Activated CD4-positive, alpha-beta T cell treated with anti-CD3 and anti-CD28 coated beads for 1 hour (primary cell): ENCODE results near the gene ZC2HC1B.
"Not testable (repeated sequence)": the region's sequence is repeated elsewhere in the genome, so short reads cannot be mapped to it uniquely, and the experiment has no call there.

Experiments
- DNase-seq: peaks from one replicate; pipeline ENCODE4 v3.0.0-alpha.2; 2020

The ZC2HC1B gene, protein sequence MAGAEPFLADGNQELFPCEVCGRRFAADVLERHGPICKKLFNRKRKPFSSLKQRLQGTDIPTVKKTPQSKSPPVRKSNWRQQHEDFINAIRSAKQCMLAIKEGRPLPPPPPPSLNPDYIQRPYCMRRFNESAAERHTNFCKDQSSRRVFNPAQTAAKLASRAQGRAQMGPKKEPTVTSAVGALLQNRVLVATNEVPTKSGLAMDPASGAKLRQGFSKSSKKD

DNA sequence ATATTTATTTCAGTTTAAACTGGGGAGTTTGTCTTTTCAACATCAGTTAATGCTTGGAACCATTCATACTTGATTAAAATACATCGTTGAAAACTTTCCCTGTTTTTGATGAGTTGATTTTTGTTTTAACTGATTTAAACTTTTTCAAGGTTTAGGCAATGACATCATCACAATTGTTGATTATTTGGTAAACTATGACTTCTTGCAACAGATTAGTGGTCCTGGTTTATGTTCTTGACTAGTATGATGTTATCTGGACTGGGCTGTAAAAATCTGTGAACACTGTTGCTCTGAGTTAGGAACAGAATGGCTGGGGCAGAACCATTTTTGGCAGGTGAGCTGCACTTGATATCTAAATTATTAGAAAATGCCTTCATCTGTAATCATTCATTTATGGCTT is at the start of gene ZC2HC1B:
Gene ZC2HC1B (plus strand): TSS at position 241 of the 400 bp plus-strand sequence. CDS start 66 bp downstream, at position 307.
- DNase-seq, result no peak

DNA sequence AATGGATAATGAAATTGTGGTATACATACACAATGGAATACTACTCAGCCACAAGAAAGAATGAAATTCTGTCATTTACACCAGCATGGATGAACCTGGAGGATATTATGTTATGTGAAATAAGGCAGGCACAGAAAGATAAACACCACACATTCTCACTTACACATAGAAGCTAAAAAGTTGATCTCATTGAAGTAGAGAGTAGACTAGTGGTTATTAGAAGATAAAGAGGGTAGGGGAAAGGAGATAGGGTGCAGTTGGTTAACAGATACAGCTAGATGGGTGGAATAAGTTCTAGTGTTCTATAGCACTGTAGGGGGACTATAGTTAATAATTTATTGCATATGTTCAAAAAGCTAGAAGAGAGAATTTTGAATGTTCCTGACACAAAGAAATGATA is 46.7 kb upstream of the ZC2HC1B start:
- DNase-seq, result no peak

DNA sequence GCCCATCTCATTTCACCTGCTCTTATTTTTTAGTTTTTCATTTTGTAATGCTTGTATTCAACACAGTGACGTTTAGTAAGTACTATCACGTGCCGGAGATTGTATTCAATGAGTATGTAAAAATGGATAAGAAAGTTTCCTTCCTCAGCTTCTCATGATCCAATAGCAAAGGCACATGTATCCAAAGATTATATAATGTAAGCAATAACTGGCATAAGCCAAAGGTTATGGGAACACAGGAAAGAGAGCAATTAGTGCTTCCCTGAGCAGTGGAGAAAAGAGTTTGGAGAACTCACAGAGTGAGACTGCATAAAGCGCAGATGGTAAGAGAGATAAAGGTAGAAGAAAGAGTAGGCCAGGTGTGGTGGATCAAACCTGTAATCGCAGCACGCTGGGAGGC is 42.9 kb upstream of the ZC2HC1B start:
- DNase-seq, result no peak

DNA sequence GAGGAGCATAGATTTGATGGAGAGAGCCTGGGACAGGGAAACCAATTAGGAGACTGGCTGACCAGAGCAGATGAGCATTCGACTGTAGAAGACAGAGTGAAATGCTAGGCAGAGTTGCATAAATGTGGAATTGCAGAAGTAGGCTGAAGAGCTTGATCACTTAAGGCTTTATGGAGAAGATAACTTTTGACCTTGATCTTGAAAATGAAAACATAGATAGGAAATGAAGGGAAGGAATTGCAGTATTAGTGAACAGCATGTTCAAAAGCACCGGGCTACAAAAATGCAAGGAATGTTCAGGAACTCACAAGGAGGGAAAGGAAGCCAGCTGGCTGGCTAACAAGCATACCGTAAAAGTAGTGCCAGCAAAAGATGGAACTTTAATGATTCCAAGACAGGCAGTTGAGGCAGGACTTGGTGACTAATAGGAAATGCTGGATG is 41.7 kb upstream of the ZC2HC1B start:
- DNase-seq, result no peak

DNA sequence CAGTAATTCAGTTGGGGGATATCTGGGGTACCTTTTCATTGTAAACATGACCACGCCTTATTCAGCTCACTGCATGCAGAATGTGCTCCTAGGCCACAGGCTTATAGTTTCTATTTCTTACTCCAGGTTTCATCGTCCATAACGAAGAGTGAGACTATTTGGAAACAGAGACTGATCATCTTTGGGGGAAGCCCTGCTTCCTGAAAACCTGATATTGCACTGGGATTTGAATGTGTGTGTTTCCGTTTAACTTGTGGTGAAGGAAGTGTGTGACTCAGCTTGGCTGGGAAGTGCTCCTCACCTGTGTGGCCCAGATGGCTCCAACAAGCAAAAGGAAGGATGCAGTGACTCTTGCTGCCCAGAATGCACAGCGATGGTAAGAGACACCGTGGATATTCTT is 40.7 kb upstream of the ZC2HC1B start:
- no peak for DNase-seq

DNA sequence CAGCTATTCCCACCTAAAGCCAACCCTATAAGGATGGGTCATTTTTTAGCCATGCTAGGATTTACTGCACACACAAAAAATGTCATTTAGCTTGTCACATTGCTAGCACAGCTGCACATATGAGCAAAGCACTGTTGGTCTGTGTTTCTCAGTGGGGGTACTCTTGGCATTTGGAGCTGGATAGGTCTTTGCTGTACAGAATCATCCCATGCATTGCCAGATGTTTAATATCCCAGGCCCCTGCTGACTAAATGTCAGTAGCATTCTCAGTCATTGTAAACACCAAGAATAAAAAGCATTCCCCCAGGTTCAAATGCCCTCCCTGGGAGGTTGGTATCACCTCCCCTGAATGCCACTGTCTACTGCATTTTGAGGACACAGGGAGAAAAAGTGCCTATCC is 35.7 kb upstream of the ZC2HC1B start:
- no peak for DNase-seq

DNA sequence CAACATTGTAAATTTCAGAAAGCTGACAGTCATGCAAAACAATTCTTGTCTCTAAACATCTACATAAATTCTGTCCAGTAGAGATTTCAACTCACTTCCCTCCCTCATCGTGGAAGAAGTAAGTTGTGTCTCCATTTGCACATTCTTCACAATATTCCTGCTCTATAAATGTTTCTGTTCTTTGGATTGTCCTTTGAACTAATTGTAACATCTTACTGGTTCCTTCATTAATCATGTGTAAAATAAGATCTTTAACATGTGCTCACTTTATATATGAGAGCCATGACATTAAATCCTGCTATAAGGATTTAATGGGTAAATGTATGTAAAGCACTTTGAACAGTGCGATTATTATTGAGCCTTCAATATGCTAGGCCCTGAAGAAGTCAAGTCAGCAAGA is 28.1 kb upstream of the ZC2HC1B start:
- no peak for DNase-seq

DNA sequence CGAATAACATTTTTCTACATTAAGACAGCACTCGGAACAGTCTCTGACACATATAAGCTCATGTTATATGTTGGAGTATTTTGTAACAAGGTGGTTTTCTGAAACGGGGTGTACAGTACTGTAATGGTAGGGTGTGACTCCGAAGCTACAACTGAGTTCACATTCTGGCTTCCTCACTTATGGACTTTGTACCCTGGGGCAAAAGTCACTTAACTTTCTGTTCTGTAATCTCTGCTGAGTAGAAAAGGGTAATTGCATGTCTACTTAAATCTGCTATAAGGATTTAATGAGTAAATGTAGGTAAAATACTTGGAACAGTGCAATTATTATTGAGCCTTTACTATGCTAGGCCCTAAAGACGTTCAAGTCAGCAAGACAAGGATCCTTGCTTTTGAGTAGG is 25.9 kb upstream of the ZC2HC1B start:
- DNase-seq, result no peak

DNA sequence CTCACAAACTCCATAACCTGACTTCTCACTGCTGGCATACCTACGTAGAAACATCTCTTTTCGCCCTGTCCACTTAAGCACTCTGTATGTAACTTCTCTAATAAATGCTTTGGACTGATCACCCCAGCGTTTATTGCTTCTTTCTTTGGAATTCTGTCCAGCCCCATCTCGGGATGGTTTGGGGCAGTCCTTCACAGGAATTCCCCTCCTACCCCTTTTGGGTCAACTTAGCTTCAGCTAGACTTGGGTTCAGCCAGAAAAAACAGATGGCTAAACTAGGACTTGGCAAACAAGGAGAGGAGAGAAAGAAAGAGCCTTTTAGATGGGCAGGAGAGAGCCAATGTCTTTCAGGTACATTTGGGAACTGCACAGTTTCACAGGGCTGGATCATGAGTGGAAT is 25.1 kb upstream of the ZC2HC1B start:
- no peak for DNase-seq

DNA sequence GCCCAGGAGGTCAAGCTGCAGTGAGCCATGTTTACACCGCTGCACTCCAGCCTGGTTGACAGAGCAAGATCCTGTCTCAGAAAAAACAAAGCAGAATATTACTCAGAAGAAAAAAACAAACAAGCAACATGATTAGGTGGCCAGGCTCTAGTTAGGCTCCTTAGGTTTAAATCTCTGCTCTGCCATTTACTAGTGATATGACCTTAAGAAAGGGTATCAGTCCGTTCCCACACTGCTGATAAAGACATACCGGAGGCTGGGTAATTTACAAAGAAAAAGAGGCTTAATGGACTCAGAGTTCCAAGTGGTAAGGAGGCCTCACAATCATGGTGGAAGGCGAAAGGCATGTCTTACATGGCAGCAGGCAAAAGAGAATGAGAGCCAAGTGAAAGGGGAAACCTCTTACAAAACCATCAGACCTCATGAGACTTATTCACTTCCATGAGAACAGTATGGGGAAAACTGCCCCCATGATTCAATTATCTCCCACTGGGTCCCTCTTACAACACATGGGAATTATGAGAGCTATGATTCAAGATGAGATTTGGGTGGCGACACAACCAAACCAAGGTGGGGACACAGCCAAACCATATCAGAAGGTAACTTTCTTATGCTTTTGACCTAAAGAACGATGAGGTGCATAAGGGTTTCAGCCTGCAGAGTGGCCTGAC is 23.5 kb upstream of the ZC2HC1B start:
- no peak for DNase-seq

DNA sequence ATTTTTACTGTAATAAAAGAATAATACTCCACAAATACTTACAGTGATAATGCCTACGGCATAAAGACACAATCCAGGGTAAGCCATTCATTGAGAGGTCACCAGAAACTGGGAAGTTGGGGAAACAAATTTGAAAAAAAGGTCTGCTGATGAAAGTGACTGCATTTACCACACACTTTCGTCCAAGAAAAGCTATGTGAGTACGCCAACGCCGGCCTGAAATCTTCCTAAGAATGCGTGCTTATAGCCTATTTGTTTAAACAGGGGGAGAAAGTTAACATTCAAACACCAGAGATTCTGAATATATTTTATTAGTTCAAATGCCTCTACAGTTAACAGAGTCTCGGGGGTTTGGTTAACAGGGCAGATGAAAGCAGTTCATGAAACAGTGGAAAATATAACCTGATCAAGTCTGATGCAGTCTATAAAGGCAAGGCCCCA is 21.8 kb upstream of the ZC2HC1B start:
- no peak for DNase-seq

DNA sequence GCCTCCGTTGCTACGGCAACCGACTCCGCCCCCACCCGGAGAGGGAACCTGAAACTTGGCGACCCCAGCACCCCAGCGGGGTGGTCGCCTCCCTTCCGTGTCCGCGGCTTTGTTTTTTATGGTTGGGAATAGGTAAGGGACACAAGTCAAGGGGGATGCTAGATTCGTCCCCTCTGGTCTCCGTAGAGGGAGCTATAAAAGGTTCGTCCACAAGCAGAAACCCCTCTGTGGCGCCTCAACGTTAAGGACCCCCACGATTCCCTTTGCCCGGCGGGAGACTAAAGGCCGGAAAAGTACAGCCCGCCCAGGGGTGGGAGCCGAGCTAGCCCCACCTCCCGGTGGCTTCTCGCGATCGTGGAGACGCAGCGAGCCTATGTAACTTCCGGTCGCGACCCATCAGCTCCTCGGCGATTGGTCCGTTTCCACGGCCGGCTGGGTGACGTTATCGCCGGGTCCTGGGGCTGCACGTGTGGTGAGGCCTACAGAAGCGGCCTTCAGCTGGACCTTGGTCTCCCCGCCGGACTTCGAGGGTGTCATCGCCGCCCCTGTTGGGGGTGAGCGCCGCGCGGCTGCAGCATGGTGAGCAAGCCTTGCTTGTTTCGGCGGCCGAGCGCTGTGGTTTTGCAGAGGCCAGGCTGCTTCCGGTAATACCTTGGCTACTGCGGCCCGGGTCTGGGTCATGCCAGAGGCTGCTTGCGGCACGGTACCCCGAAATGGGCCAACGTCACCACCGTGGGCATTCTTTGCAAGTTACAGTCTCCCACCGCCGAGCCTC is 21.2 kb upstream of the ZC2HC1B start, which contains the start of gene LTV1:
Gene LTV1 (plus strand): TSS at position 437 of the 775 bp plus-strand sequence. CDS start 140 bp downstream, at position 577.
- DNase-seq, result peak; percentile 87

DNA sequence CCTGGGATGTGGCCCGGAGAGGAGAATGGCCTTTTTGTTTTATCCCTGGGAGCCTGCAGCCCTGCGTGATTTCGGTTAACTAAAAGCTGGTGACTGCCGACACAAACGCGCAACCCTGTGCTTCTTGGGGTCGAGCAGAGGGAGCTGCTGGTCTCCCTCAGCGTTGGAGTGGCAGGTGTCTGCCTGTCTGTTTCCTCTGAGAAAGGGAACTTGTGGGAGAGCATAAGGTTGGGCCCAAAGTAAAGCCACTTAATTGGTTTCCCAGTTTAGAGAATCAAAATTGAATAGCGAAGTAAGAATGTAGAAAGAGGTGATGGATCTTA is 20.6 kb upstream of the ZC2HC1B start:
- DNase-seq, result no peak

DNA sequence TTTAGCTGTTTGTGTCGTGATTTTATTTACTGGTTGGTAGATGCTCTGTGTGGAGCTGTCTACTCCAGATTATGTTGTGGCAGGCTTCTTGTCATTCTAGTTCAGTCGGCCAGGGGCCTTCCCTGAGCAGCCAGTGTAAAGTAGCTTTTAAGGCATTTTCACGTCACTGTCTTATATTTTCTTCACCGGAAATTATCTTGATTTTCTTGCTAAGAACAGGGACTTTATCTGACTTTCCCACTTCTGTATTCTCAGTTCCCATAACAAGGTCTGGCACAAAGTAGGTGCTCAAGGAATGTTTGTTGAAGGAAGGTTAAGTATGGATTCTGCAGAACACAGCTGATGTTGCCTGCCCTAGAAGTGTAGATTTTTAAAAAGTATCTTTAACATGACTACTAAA is 20.3 kb upstream of the ZC2HC1B start:
- DNase-seq, result no peak

DNA sequence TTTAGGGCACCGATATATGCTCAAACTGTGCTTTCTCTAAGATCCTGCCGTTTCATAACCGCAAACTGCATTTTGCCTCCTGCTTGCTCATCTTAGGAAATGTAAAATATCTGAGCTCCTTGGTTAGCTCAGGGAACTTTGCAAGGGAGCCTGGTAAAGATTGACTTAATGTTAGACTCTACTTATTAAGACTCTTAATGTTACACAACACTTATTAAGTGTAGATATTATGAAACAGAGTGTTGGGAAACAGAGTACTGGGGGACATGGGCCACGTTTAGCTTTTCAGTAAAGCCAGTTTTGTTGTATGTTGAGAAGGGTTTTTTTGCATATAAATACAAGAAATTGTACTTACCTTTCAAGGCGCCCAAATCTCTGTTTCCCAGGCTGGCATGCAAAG is 19.2 kb upstream of the ZC2HC1B start:
- no peak for DNase-seq

DNA sequence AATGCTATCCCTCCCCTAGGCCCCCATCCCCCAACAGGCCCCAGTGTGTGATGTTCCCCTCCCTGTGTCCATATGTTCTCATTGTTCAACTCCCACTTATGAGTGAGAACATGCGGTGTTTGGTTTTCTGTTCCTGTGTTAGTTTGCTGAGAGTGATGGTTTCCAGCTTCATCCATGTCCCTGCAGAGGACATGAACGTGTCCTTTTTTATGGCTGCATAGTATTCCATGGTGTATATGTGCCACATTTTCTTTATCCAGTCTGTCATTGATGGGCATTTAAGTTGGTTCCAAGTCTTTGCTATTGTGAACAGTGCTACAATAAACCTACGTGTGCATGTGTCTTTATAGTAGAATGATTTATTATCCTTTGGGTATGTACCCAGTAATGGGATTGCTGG is 12.6 kb upstream of the ZC2HC1B start:
- not testable (repeated sequence) for DNase-seq

DNA sequence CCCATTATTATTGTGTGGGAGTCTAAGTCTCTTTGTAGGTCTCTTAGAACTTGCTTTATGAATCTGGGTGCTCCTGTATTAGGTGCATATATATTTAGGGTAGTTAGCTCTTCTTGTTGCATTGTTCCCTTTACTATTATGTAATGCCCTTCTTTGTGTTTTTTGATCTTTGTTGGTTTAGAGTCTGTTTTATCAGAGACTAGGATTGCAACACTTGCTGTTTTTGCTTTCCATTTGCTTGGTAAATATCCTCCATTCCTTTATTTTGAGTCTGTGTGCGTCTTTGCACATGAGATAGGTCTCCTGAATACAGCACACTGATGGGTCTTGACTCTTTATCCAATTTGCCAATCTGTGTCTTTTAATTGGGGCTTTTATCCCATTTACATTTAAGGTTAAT is 9.2 kb upstream of the ZC2HC1B start:
- not testable (repeated sequence) for DNase-seq

DNA sequence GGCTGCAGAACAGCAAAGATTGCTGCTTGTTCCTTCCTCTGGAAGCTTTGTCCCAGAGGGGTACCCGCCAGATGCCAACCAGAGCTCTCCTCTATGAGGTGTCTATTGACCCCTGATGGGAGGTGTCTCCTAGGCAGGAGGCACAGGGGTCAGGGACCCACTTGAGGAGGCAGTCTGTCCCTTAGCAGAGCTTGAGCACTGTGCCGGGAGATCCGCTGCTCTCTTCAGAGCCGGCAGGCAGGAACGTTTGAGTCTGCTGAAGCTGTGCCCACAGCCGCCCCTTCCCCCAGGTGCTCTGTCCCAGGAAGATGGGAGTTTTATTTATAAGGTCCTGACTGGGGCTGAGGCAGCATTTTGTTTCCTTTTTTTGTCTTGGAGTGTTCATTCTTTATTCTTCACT is 7.5 kb upstream of the ZC2HC1B start:
- not testable (repeated sequence) for DNase-seq

DNA sequence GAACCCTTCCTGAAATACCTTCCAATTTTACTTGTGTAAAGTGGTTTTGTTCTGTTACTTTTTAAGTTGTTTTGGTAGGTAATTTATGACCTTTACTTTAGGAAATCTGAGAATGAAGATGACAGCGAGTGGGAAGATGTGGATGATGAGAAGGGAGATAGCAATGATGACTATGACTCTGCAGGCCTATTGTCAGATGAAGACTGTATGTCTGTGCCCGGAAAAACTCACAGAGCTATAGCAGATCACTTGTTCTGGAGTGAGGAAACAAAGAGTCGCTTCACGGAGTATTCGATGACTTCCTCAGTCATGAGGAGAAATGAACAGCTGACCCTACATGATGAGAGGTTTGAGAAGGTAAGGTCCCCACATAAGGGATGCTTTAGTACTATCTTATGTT is 6.6 kb upstream of the ZC2HC1B start:
- no peak for DNase-seq

DNA sequence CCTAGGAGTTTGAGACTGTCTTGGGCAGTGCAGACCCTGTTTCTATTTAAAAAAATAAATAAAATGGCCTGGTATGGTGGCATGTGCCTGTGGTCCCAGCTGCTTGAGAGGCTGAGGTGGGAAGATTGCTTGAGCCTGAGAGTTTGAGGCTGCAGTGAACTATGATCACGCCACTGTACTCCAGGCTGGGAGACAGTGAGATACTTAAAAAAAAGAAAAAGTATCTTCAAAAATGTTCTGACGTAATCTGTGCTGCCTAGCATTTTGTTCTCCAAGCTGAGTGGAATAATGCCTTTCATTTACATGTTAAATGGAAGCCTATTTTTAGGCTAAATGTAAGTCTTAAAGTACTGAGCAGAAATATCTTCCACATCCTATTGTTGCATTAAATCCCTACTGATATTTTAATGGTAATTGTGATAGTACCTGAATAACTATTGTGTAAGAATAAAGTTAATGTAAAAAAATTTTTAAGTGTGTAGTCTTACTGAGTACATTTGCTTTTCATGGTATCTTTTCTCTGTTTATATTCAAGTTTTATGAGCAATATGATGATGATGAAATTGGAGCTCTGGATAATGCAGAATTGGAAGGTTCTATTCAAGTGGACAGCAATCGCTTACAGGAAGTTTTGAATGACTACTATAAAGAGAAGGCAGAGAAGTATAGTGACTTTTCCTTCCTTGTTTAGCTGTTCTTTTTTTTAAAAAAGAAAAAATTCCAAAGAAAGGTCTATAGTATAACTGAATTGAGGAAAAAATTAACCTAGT is 4.2 kb upstream of the ZC2HC1B start:
- no peak for DNase-seq

DNA sequence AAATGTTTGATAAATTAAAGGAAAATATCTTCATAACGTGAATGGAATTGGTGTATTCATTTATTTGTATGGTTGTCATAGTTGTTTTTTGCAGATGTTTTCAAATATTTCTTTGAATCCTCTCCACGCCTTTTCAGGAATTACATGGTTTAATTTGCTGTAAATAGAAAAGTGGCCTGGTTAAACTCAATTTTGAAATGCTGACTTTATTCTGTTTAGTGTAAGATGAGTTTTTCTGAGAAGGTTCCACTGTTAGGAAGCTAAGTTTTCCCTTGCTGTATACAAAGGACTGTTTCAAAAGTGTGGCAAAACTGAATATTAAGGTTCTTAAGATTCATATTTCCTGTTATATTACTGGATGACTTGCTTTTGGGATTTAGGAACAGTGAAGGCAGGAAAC is 503 bp upstream of the ZC2HC1B start:
- DNase-seq, result no peak

DNA sequence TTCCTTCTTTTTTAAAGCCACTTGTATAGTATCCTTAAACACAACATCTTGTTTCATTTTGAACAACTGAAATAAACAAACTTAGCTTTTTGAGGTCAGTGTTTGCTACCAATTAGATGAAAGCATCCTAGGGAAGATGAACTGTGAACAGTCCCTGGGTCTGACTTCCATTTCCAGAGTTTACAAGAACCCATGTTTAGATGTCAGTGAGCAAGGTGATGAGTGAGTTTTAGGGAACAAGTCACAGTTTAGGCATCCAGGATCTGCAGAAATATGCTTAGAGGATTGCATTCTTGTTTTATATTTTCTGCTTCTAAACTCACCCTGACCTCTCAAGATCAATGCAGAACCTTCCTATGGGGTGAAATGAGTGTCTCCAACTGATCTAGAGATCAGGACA is 3.0 kb downstream of the ZC2HC1B start:
- DNase-seq, result no peak

DNA sequence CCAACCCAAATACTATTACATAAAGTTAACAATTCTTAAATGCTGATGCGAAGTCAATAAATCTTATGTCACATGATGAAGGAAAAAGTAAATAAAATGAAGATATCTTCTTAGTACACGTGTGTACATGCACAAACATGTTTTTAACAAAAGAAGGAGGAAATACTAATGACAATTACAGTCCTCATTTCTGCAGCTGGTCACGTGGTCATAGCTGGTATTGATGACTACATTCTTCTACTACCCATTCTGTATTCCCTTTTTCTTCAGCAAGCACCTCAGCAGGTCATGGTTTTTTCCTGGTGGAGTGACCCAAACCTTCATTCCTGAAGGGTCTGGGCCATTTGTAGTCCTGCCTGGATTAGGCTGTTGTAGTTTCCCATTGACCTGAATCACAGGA is 4.5 kb downstream of the ZC2HC1B start:
- DNase-seq, result not testable (repeated sequence)
